ENCODE measurements around the gene NPAS3.

NPAS3 gene

DNA sequence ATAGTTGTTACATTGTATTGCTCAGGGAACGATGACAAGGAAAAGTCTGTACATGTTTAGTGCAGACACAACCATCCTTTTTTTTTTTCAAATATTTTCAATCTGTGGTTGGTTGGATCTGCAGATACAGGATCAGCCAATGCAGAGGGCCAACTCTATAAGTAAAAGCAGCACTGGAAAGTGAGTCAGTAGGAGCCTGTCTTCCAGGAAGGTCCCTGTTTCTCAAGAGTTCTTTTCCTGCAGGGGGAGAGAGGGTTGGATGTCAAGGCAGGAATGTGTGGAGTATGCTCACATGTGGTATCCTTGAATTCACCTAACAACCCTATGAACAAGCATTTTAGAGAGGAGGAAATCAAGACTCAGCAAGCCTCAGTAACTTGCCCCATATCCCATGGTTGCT lies 409.1 kb downstream of the NPAS3 start:
- no peak for DNase-seq

DNA sequence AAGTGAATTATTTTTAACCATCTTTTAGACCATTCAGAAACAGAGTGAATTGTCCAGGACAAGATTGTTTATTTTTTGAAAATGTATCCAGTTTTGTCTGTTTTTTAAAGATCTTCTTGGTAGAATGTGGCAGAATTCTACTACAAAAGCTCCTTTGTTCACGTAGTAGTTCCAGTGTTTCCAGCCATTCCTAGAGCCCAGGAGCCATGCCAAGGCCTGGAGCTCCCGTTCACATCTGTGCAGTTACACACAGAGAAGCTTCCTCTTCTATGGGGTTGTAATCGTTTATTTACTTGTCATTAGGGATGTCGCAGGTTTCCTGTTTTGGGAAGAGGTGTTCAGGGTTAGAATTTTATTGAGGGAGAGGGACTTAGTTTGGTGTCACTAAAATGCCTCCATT lies 409.8 kb downstream of the NPAS3 start:
- no peak for DNase-seq

DNA sequence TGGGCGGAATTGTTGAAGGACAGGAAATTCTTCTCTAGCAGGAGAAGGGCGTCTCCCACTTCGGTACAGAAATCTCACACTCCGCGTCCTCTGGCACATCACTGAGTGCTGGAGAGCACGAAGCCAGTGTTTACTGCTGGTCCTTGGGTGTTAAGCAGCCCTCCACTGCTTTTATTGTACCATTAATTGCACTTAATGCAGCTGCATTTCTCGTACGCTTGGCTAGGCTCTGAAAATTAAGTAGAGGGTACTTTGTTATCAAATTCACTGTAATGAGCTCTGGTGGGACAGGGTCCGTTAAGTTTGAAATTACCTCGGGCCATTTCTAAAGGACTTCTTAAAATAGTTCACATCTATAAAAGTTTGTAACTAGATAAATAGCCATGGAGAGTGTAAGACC lies 411.2 kb downstream of the NPAS3 start:
- no peak for DNase-seq

DNA sequence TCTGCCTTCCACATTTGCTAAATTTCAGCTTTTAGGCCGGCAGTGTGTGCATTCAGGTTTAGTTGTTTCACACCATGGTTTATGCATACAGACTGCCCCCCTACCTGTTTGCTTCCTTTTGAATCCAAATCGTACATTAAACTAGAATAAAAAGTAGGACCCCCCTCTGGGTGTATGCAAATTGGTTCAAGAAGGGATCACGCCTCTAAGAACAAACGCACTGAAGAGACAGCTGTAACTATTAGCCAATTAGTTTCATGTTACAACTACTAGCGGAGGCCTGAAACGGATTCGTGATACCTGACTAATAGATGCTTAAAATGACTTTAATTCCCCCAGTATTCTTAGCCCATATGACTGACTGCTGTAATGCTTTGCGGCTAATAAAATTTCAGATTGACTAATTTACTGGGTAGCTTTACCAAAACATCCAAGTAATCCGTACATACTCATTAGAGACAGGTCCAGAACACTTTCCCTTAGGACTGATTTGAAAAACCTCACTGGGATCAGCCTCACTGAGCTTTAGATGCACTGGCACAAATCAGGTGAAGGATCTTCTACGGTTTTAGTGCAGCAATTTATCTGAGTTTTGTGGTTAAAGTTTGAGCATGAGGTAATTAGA lies 411.8 kb downstream of the NPAS3 start:
- no peak for DNase-seq

DNA sequence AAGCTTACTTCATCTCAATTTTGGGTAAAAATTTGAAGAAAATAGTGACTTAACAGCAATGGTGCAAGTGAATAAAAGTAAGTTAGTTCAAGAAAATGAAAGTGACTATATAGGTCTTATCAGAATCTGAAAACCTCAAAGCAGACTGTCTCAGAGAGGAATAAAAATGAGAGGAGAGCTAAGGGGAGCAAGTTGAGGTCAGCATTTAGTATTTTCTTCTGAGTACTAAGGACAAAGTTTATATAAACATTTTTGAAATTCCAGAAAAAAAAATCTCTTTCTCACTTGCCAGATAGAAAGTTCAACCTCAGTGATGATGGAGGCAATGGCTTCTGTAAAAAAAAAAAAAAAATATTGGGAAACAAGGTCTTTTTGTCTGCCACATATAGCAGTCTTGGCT lies 414.1 kb downstream of the NPAS3 start:
- DNase-seq, result no peak

DNA sequence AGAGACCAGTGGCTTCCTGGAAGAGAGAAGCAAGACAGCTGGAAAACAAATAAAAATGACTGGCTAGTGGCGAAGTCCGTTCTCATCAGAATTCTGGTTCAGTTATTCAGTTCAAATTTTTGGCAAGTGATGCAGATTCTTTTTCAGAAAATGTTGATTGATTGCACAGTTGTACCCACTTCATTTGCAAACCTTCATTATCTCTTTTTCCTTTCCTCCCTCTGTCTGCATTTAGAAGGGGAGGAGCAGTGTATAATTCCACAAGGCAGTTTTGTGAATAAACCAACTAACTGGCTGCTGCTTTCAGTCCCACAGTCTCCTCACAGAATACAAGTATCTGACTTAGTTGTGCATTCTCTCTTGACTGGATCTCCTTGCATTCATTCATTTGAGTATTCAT lies 417.5 kb downstream of the NPAS3 start:
- DNase-seq, result no peak

DNA sequence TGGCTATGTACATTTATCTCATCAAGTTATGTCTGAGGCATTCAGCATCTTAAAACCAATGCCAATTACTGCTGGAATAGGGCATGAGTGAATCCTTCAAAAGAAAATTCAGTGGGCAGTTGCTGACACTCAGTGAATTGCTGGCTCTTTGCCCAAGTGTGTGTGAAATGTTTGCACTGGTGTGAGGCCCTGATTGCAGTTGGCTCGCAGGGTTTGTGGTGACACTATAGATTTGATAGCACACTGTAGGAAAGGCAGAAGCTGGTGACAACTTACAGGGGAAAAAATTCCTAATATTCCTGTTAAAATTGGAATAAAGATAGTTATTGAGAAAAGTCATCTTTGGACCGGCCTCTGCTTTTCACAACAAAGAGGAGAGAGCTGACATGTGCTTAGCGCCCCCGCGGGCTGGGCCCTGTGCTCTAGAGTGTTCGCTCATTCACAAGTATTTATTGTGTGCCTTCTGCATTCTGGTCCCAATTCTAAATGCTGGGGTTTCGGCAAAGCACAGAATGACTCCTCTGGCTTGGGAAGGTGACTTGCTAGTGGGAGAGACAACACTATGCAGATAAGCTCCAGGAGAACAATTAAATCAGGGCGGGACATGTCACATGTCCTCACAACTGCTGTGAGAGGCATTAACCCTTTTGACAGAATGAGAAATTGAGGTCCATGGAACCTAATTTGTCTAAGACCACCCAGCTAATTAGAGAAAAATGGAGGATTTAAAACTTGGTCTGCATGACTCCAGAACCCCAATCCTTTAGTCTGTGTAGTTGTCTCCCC lies 418.7 kb downstream of the NPAS3 start:
- DNase-seq, result no peak

DNA sequence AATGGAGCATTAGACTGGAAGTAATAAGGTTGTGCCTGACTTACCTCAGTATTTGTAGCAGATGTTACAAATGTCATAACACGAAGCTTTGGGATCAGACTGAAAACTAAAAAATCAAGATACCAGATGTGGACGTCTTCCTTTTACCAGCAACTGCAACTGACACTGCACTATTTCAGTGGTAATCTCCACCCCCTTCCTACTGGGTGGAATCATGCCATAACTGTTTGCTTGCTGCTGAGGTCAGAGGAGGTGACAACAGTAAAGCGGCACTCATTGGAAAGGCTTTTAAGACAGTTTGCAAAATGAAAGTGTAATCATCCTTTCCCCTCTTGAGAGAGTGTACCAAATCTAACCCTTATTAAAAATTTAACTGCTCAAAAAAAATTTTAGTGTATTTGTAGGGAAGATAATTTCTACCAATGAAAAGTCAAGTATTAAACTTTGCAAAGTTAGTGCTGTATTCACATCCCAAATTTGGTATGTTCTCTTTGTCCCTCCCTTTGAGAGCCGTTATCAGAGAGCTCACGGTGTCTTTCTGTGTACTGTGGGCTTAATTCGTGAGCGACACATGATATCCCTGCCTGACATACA lies 420.7 kb downstream of the NPAS3 start:
- DNase-seq, result no peak

DNA sequence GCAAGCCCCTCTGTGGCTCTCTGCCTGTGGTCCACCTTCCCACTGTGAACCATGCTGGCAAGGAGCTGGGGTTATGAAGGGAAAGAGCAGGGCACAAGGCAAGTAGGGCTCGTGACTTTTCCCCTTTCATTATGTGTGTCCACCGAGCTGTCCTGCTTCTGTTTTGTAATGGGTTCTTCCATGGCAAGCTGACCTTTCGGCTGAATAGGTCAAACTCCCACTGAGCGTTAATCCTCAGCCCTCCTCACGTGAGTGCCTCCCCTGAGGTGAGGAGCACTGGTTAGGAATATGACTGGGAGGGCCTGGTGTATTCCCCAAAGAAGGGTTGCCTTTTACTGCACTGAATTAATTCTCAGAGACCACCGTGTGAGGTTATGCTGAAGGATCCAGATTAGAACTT lies 424.3 kb downstream of the NPAS3 start:
- no peak for DNase-seq

DNA sequence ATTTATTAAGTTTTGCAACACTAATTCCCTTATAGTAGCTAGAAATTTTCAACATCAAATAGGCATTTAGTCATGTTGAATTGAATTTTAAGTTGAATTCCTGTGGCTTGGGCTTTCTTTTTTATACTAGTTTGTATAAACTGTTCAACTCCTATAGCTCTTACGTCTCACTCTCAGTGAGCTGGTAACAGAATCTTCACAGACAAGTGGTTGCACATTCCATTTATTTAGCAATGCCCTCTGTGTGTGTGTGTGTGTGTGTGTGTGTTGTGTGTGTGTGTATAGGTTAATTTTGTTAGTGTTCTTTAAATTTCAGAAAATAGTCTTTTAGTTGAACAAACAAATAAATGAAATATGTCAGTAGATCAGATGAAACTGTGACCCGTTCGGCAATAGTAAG lies 425.0 kb downstream of the NPAS3 start:
- DNase-seq, result no peak

DNA sequence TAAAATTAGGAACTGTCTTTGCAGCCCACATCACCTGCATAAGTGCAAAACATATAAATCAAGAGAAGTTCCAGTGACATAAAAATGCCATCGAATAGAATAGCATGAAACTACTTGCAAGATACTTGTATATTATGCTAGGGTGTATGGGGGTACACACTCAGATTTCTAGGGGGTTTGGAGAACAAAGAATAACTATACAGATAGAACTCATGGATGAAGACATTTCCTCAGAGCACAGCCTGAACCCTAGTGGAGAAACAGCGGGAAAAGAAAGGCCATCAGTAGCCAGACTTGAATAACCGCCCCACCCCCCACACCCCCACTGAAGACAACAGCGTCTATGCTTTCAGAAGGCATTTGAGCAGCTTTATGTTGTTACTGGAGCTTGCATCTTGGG lies 425.8 kb downstream of the NPAS3 start:
- no peak for DNase-seq

DNA sequence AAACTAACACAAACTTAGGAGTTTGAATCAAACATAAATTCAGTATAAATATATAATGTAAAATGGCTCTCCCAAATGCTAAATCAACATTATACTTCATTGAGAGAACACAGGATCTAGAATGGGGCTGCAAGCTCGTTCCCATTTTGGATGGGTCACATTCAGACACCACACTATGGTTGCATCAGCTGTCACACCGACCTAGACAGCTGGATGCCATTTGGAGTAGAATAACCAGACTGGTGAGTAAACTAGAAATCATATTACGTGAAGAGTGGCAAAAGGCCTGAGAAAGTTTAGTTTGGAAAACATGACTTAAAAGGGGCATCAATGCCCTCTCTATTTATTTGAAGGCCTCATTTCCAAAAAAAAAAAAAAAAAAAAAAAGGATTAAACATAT lies 430.4 kb downstream of the NPAS3 start:
- no peak for DNase-seq

DNA sequence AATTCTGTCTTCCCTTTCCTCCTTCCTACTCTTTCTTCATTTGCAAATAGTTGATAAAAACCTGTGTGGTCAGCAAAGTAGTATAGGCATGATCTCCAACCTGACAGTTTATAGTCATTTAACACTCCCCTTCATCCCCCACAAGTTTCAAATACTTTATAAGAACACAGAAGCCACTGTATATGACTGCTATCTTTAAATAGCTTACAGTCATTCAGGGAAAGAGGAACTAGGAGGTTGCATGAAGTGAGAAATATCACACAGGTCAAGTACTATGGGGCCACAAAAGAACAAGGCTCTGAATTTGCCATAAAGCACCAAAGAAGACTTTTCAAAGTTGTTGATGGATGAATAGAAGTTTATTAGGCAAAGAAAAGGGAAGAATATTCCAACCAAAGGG lies 431.3 kb downstream of the NPAS3 start:
- no peak for DNase-seq

DNA sequence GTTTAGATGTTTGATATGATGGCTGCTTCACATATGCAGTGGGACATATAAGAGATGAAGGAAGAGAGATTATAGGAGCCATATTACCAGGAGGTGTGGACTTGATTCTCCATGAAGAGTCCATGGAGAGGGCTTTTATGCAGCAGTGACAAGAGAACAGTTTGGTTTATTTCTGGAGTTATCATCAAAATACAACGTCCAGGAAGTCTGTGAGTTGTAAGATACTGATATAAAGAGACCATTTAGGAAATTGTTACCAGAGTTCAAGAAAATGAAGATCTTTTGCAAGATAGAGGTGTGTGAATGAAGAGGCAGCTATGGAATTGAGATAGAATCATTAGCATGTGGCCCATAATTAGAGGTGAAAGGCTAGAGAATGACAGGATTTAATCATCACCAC lies 431.7 kb downstream of the NPAS3 start:
- no peak for DNase-seq

DNA sequence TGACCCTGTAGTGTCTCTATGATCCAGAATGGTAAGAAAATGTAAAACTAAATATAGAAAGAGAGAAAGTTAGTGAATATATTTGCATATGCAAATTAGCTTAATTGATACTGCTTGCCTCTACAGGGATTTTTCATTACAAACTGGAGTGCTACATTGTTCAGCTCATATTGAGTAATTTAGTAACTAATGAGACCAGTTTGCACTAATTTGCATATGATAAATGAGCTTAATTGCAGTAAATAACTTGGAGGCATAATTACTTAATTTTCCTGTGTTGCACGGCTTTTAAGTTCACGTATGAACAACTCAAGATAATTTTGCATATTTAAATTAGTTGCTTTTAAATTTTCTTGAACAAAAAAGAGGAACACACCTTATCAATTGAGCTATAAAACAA lies 436.5 kb downstream of the NPAS3 start:
- DNase-seq, result no peak

DNA sequence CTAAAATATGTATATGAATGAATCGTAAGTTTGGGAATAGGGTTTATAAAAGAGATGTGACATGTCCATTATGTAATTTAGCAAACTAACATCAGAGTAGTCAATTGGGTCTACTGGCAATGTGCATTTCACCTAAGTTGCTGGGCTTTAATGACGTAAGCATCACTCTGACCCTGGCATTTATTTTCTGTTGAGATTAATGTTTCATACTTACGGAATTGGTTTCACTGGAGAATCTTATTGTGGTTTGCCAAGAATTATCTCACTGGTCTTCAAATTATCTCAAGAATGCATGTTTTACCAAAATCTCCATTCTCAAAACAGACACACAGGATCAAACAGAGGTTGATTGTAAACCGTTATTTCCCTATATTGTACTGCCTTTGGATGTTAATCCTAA lies 437.1 kb downstream of the NPAS3 start:
- no peak for DNase-seq

DNA sequence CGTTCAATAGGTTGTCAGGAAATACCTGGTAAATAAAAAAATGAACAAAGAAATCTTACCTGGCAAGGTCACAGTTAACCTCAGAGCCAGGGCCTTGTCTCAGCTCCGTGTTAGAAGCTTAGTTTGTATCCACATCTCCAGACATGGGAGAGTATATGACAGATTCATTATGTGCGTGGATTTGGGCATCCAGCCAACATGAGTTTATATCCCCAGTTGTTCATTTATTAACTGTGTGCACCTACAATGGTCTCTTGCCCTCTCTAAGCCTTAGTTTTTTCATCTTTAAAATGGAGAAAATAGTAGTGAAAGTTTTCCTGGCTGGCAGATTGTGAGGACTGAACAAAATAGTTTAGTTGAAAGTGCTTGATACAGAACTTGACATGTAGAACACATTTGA lies 437.8 kb downstream of the NPAS3 start:
- no peak for DNase-seq

DNA sequence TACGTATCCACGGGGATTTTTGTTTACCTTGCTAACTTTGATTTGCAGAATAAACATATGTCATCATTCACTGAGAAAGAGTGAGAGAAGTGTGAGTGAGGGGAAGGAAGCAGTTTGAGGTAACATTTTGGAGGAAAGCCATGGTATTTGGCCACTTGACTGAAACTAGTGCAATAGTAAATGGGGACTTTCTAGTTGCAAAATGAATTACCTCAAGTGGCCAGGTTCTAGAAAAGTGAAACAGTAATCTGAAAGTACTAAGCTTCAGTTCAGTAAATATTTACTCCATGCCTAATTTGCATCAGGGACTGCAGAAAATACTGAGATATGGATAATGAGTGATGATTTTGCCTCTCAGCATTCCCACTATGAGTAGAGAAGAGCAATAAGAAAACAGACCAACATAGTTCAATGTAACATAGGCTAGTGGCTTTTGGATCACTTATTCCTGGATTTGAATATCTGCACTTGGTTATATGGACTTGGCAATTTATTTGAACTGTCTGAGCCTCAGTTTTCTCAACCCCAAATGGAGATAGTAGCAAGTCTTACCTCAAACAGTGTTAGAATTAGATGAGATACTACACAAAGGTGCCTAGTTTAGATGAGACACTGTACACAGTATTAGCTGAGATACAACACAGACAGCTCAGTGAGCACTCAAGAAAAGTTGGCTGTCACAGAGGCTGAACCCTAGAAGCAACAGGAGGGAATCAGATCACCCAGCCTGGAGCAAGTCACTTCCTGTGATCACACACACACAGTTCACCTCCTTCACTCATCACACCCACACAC lies 439.1 kb downstream of the NPAS3 start:
- DNase-seq, result no peak

DNA sequence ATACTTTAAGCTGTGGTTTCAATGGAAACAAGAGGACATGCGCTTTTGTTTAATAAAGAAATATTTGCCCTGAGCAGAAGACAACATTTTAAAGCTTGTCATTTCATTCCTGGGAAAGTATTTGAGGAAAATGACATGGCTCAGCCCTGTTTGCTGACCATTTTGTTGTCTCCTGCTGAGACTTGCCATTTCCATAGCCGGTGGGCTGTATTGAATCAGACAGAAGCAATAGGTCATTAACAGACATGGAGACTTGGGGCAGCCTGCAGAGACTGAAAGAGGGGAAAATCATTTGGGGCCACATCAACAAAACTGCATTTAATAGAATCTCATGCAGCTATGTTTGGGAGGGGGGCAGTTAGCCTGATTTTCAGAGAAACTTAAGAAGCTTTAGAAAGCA lies 443.0 kb downstream of the NPAS3 start:
- no peak for DNase-seq

DNA sequence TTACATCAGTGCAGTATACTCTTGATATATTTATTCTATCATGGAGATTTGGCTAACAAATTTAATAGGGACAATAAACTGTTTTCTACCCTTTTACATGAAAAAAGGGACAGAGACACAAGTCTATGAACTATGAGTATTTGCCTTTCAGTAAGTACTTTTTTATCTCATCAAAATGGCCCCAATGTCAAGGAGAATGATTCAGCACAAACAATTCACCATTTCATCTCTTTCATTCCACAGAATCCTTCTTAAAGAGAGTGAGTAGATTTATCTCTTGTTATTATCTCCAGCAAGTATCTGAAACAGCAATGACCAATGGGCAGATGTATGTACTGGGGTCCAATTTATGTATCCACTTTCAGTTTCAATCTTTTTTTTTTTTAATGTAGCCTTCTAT lies 447.5 kb downstream of the NPAS3 start:
- no peak for DNase-seq

DNA sequence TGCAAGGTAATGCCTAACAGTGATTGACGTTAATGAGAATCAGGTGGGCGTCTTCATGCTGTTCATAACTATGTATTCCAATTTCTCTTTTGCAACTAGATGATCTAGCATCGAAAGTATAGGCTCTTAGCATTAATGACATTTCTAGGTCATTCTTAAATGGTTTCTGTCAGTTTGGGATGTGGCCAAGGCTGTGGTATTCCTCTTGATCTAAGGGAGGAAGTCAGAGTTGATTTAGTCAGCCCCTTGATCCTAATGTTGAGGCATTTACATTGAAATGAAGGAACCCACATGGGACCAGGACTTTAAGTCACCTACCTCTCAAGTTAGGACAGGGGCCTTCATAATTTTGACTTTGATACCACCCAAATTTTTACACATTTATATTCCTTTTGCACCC lies 448.1 kb downstream of the NPAS3 start:
- no peak for DNase-seq

DNA sequence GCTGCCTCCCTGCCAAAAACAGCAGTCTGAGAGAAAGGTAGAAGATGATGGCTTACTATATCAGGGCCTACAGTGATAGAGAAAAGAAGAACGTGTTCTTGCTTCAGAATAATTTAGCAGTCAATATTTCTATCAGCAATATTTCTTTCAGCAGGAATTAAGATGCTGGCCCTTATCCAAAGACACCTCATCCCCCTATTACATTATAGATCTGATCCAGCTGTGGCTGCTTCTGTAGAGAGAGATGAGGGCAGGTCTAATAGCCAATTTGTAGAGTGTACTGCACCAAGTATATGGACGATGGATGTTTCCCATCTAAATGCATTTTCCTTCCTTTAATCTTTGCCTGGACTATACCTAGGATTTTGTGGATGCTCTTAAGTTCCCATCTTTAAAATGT lies 451.7 kb downstream of the NPAS3 start:
- DNase-seq, result no peak

DNA sequence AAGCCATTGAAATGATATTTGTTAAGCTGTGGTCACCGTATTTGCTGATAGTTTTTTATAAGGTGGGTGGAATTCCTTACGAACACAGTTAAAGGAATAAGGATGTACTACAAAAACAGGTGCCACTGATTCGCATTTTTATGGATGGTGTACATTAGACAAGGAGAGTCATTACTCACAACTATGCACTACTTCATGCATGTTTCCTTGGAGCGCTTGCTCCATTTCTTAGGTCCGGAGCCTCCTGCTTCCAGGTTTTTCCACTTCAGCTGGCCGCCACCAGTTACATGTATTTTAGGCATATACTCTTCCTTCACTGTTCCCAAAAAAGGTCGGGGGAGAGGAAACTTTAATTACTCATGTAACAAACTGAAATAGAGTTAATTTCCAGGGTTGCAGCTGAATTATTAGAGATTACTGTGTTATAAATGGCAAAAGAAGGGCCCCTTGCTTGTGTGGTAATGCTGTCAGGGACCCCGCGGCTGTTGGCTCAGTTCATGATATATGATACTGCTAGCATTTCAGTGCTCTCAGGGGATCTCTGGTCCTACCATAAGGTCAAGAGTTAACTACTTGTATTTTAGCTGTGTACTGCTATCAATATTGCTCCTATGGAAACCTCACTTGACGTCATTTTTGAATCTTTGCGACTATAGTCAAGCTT lies 454.7 kb downstream of the NPAS3 start:
- no peak for DNase-seq
